Peyer's patch (tissue), 4 donors: Measurements from ENCODE around the gene SPESP1. TPM values are rescaled to one million over a fixed set of nuclear protein-coding genes. Genes with fewer than 3 reads are reported as not detected.

Source experiments
- DNase-seq, 3 donors: peaks; one replicate each; pipeline ENCODE4 v3.0.0-alpha.2; 2017 to 2019
- H3K27ac ChIP-seq, 4 donors: fragments of 200-600 bp; sonication (generic); one replicate each; pipeline ENCODE4 v1.5.1; 2016 to 2019
- H3K27me3 ChIP-seq, 2 donors: fragments of 200-600 bp; sonication (generic); one replicate each; pipeline ENCODE4 v1.5.1; 2019
- H3K36me3 ChIP-seq, 3 donors: fragments of 200-600 bp; sonication (generic); one replicate each; pipeline ENCODE4 v1.5.1; 2016 to 2019
- H3K4me1 ChIP-seq, 4 donors: fragments of 200-600 bp; sonication (generic); one replicate each; pipeline ENCODE4 v1.5.1; 2016 to 2019
- H3K4me3 ChIP-seq, 4 donors: fragments of 200-600 bp; sonication (generic); 1 replicate in 3 of 4; 2 replicates in 1 of 4; pipeline ENCODE4 v1.5.1; 2016 to 2019; ENCODE audit warnings: mild to moderate bottlenecking in 1 of 4
- H3K9me3 ChIP-seq, 4 donors: fragments of 200-600 bp; sonication (generic); one replicate each; pipeline ENCODE4 v1.5.1; 2016 to 2019; ENCODE audit warnings: mild to moderate bottlenecking in 1 of 4
- POLR2A ChIP-seq, 2 donors: fragments of 450-650 bp; IDR thresholded peaks; one replicate each; pipeline ENCODE4 v1.5.1; 2017; ENCODE audit warnings: antibody characterized with exemption in 2 of 2, mild to moderate bottlenecking in 2 of 2, moderate library complexity in 2 of 2
- total RNA-seq, 4 donors: library from RNA; depleted of rRNA; stranded (reverse); fragments of >200 nt; gene quantifications; one replicate each; pipeline ENCODE4 v1.1.0, GENCODE V29; 2016
- TF ChIP-seq, protein P1 (sequence below), 6 experiments: fragments of 450-650 bp in 4 of 6; fragments of 200-600 bp in 2 of 6; sonication (generic) in 1 of 6; IDR thresholded peaks; one replicate each; pipeline ENCODE4 v1.5.1; 2017 to 2019; ENCODE audit warnings: antibody characterized with exemption in 6 of 6, mild to moderate bottlenecking in 3 of 6, moderate library complexity in 1 of 6

Gene SPESP1
- total RNA-seq, 4 donors from 2014 or later: 0.85 to 1.9 TPM; not detected in 2

DNA sequence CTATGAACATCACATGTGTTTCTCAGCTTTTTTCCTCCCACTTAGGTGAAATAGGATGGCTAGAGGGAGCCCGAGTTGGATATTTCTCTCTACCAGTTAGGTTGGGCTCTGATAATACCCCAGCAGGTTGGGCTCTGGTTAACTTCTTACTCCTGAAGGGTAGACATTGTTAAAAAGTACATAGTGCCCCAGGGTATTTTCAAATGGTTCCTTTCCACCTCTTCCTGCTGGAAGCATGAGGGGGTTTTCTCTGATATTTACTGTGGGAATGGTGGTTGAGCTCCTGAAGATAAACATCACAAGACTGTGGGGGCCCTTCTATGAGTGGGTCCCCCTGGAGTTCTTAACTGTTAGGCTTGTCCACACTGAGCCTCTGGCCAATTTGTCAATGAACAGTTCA lies 36.1 kb upstream of the SPESP1 start:
- Histone ChIP-seq H3K27me3 (no peaks in the 10 kb centered on the region), H3K9me3 (no peaks in the 10 kb centered on the region), H3K27ac (no peak overlapping the region), H3K36me3 (no peaks in the 10 kb centered on the region), H3K4me1 (no peaks in the 10 kb centered on the region), H3K4me3 (no peak overlapping the region)
- TF ChIP-seq POLR2A (IDR thresholded peaks at IDR 0.05): no peak
- TF ChIP-seq, protein P1, sequence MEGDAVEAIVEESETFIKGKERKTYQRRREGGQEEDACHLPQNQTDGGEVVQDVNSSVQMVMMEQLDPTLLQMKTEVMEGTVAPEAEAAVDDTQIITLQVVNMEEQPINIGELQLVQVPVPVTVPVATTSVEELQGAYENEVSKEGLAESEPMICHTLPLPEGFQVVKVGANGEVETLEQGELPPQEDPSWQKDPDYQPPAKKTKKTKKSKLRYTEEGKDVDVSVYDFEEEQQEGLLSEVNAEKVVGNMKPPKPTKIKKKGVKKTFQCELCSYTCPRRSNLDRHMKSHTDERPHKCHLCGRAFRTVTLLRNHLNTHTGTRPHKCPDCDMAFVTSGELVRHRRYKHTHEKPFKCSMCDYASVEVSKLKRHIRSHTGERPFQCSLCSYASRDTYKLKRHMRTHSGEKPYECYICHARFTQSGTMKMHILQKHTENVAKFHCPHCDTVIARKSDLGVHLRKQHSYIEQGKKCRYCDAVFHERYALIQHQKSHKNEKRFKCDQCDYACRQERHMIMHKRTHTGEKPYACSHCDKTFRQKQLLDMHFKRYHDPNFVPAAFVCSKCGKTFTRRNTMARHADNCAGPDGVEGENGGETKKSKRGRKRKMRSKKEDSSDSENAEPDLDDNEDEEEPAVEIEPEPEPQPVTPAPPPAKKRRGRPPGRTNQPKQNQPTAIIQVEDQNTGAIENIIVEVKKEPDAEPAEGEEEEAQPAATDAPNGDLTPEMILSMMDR (IDR thresholded peaks at IDR 0.05): no peak
- DNase-seq: no peak

DNA sequence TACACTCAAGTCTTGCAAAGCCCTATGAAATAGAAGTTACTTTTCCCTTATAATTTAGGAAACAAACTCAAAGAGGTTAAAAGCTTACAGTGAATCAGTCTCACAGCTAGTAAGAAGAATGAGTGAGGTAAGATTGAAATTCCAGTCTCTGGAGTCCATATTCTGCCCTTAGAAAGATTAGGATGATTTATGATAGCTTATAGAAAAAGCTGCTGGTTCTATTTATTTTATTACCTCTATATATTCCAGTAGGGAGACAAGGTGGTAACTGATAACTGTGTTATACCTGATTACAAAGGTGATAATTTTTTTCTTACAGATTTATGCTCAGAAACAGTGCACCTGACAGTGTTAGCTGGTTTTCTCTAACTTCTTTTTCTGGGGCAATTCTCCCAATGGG lies 34.1 kb upstream of the SPESP1 start:
- no peaks in the 10 kb centered on the region for H3K4me1 ChIP-seq
- no peaks in the 10 kb centered on the region for H3K27me3 ChIP-seq
- no peak overlapping the region for H3K4me3 ChIP-seq
- no peaks in the 10 kb centered on the region for H3K36me3 ChIP-seq
- H3K9me3 ChIP-seq: no peaks in the 10 kb centered on the region
- no peak for TF ChIP-seq POLR2A (IDR thresholded peaks at IDR 0.05)
- TF ChIP-seq, protein P1 (IDR thresholded peaks at IDR 0.05): no peak
- H3K27ac ChIP-seq: no peak overlapping the region
- DNase-seq: no peak

DNA sequence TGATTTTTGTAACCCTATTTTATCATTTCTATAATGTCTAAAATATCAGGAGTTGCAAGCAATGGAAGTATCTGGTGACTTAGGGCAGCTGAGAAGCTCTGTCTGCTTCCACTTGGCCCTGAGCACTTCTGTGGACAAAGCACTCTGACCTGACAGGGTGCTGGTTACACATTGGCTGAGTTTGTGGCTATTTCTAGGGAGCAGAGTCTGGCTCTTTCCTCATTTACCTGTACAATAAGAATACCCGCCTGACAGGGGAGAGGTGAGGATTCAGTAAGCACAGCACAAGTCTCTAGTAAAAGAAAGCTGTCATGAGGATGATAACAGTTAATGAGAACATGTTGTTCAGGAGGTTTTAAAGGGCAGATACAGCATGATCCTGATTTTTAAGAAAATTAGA lies 33.3 kb upstream of the SPESP1 start:
- Histone ChIP-seq H3K27ac (no peak overlapping the region), H3K4me1 (no peaks in the 10 kb centered on the region), H3K9me3 (no peaks in the 10 kb centered on the region), H3K36me3 (no peaks in the 10 kb centered on the region), H3K4me3 (no peak overlapping the region), H3K27me3 (no peaks in the 10 kb centered on the region)
- no peak for TF ChIP-seq POLR2A (IDR thresholded peaks at IDR 0.05)
- TF ChIP-seq, protein P1 (IDR thresholded peaks at IDR 0.05): no peak
- no peak for DNase-seq

DNA sequence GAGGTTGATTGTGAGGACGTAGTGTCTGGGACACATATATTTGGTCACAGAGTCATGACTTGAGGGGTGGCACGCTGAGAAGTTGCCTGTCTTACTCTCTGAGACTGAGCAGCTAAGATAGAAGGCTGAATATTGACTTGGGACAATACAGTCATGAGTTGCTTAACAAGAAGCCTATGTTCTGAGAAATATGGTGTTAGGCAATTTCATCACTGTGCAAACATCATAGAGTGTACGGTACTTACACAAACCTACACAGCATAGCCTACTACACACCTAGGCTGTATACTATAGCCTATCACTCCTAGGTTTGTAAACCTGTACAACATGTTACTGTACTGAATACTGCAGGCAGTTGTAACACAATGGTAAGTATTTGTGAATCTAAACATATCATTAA lies 30.3 kb upstream of the SPESP1 start:
- Histone ChIP-seq H3K9me3 (no peaks in the 10 kb centered on the region), H3K27ac (no peak overlapping the region), H3K27me3 (no peaks in the 10 kb centered on the region), H3K4me1 (no peaks in the 10 kb centered on the region), H3K4me3 (no peak overlapping the region), H3K36me3 (no peaks in the 10 kb centered on the region)
- no peak for TF ChIP-seq POLR2A (IDR thresholded peaks at IDR 0.05)
- TF ChIP-seq, protein P1 (IDR thresholded peaks at IDR 0.05): no peak
- no peak for DNase-seq

DNA sequence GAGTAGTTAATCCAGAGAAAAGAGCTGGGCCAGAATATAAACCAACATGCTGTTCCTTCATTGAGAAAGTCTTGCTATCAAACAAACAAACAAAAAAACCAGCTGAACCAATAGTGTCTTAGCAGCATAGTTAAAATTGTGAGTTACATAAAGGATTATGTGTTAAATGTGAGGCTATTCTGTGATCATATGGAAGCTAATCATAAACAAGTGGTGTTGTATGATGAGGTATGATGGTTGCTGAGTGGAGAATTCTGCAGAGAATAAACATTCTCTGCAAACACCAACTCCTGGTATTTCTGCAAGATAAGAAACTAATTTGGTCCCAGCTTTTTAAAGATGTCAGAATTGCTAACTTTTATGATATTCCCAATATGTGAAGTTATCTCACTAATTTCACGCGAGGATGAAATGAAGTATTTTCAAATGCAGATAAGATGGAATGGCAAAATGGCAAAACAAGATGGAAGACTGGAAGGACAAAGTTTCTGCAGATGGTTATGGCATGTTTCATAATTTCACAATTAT lies 22.9 kb upstream of the SPESP1 start:
- no peak for DNase-seq
- Histone ChIP-seq H3K27me3 (no peaks in the 10 kb centered on the region), H3K4me1 (no peaks in the 10 kb centered on the region), H3K4me3 (no peak overlapping the region), H3K27ac (no peak overlapping the region), H3K9me3 (no peaks in the 10 kb centered on the region), H3K36me3 (no peaks in the 10 kb centered on the region)
- TF ChIP-seq, protein P1 (IDR thresholded peaks at IDR 0.05): no peak
- no peak for TF ChIP-seq POLR2A (IDR thresholded peaks at IDR 0.05)

DNA sequence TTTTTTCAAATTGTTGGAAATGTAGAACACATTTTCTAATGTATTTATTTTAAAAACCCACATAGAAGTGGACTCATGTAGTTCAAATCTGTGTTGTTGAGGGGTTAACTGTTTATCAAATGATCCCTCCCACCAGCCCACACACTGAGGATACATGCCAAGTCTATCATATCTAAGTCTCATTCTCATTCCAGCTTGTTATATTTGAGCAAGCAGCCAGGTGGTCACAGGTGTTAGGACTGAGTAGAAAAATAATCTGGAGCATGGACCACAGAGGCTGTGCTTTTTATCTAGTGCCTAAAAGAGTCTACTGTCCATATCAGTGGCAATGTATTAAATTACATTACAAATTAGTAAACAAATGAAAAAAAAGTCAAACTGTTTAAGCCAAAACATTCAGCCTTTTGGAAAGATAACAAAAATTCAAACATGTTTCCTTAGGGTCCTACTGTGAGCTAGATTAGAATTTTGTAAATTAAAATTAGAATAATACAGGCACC lies 20.7 kb upstream of the SPESP1 start:
- Histone ChIP-seq H3K36me3 (no peaks in the 10 kb centered on the region), H3K9me3 (no peaks in the 10 kb centered on the region), H3K4me3 (no peak overlapping the region), H3K27ac (no peak overlapping the region), H3K27me3 (no peaks in the 10 kb centered on the region), H3K4me1 (no peaks in the 10 kb centered on the region)
- DNase-seq: no peak
- TF ChIP-seq, protein P1 (IDR thresholded peaks at IDR 0.05): no peak
- no peak for TF ChIP-seq POLR2A (IDR thresholded peaks at IDR 0.05)
